Bone marrow (tissue), 2 donors: ENCODE measurements around the gene HDAC10.
A peak's percentile ranks its signal among the peaks of the same experiment; 100 is the strongest.
"Not testable (repeated sequence)": the region's sequence is repeated elsewhere in the genome, so short reads cannot be mapped to it uniquely, and the experiment has no call there.

ENCODE experiments used
- DNase-seq, 2 donors: peaks; one replicate each; lab custom pipeline; 2025; lab: John Stamatoyannopoulos, UW

Gene HDAC10

DNA sequence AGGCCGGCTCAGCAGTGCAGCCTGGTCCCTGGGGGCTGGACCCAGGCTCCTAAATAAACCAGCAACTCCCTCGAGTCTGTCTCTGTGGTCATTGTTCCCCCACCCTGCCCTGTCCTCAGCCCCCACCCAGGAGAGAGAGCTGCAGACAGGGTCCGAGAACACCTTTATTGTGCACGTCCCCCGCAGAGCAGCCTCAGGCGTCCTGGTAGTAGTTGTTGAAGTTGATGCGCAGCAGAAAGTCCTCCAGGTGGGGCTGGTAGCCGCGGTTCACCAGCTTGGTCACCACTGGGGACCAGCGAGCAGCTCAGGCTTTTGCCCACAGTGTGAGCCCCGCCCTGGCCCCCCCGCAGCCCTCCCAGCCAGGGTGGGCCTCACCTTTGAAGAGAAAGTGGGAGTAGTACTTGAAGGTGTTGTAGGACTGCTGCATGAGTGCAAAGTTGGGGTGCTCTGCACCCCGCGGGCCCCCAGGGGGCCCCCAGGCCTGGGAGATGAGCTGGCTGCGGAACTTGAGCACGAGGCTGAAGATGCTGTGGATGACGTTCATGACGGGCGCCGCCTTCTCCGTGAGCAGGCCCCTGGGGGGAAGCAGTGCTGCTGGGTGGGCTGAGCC lies 33.4 kb downstream of the HDAC10 start:
- DNase-seq = no peak

DNA sequence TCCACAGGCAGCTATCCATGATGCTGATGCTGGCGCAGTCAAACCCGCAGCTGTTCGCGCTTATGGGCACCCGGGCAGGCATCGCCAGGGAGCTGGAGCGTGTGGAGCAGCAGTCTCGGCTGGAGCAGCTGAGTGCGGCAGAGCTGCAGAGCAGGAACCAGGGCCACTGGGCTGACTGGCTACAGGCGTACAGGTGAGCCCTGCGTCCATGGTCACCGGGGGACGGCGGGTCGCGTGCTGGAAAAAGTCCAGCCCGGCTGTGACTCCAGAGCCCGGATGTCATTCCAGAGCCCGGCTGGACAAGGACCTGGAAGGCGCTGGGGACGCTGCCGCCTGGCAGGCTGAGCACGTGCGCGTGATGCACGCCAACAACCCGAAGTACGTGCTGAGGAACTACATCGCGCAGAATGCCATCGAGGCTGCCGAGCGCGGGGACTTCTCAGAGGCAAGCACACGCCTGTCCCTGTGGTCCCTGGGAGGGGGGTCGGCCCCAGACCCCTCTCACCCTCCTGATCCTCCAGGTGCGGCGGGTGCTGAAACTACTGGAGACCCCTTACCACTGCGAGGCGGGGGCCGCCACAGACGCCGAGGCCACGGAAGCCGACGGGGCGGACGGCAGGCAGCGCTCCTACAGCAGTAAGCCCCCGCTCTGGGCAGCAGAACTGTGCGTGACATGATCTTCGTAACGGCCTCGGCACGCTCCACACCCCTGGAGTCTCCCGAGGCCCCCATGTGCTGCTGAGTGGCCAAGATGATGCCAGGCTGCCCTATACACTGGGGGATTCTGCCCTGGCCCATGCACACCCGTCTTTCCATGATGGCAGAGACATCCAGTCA lies 34.2 kb downstream of the HDAC10 start:
- no peak for DNase-seq

GRCh38 chr22:50216055-50216683 lies 34.9 kb downstream of the HDAC10 start:
- no peak for DNase-seq

DNA sequence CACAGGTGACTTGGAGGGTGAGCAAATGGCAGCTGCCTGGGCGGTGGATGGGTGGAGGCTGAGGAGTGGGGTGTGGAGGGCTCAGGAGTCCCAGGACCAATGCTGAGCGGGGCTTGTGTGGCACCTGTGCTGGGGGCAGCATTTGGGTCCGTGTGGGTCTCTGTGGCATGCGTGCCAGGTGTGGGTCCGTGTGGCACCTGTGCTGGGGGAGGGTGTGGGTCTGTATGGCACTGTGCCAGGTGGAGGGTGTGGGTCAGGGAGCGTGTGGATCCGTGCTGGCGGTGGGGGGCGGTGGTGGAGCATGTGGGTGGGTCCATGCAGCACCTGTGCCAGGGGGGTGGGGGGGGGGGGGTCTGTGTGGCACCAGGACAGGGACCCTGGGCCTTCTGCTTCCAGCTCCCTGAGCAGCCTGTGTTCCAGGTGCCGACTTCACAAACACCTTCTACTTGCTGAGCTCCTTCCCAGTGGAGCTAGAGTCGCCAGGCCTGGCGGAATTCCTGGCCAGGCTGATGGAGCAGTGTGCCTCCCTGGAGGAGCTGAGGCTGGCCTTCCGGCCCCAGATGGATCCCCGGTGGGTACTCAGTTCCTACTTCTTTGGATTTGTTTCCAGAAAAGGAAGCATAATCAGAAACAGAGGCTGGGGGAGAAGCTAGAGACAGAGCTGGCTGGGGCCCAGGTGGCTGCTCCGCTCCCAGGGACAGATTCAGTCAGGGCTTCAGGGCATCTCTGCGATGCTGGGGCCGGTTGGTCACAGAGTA lies 35.6 kb downstream of the HDAC10 start:
- DNase-seq = no peak

DNA sequence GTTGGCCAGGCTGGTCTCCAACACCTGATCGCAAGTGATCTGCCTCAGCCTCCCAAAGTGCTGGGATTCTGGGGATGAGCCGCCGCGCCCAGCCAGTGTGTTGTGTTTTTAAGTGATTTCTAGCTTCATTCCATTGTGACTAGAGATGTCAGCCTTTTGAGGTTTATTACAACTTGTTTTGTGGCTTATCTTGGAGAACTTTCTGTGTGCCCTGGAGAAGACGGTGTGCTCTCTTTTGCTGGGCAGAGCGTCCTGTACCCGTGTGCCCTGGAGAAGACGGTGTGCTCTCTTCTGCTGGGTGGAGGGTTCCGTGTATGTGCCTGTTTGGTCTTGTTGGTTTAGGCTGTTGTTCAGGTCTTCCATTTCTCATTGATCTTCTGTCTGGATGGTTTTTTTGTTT lies 37.8 kb downstream of the HDAC10 start:
- DNase-seq = no peak

DNA sequence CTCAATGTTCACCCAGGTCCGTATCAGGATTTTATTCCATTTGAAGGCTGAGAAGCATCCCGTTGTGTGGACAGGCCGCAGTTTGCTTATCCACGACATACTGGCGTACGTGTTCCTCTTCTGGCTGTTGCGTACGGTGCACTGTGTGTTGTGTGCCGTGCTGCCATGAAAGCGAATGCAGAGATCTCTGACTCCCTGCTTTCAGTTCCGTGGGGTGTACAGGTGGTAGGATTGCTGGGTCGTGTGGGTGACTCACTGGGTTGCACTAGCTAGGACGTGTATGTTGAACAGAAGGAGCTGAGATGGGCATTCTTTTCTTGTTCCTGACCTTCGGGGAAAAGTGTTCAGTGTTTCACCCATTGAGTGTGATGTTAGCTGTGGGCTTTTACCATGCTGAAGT lies 39.9 kb downstream of the HDAC10 start:
- DNase-seq = no peak

- DNase-seq = no peak
These were observed 40.5 kb downstream of the HDAC10 start for GRCh38 chr22:50210378-50211139.

GRCh38 chr22:50209893-50210292 lies 41.2 kb downstream of the HDAC10 start:
- DNase-seq = peak in 1 of 2 donors; percentile 27

- DNase-seq = no peak
These were observed 41.8 kb downstream of the HDAC10 start for GRCh38 chr22:50208939-50209892.

- no peak for DNase-seq
These were observed 42.6 kb downstream of the HDAC10 start for GRCh38 chr22:50208430-50208938.

GRCh38 chr22:50207383-50208140 lies 43.5 kb downstream of the HDAC10 start:
- DNase-seq = no peak

DNA sequence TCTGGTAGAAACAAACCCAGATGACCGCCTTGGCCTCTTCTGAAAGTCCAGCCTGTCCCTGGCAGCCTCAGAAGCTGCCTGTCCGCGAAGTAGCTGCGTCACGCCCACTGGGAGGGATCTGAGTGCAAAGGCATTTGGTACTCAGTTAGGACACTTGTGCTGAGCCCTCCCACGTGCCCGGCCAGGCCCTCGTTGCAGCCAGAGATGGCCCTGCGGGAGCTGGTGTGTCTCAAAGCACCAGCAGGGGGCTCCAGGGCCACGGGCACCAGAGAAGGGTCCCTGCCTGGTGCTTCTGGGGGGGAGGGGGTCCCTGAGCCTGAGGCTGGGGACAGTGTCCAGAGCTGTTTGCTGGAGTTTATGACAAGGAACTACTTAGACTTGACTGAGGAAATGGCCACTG lies 44.5 kb downstream of the HDAC10 start:
- no peak for DNase-seq

DNA sequence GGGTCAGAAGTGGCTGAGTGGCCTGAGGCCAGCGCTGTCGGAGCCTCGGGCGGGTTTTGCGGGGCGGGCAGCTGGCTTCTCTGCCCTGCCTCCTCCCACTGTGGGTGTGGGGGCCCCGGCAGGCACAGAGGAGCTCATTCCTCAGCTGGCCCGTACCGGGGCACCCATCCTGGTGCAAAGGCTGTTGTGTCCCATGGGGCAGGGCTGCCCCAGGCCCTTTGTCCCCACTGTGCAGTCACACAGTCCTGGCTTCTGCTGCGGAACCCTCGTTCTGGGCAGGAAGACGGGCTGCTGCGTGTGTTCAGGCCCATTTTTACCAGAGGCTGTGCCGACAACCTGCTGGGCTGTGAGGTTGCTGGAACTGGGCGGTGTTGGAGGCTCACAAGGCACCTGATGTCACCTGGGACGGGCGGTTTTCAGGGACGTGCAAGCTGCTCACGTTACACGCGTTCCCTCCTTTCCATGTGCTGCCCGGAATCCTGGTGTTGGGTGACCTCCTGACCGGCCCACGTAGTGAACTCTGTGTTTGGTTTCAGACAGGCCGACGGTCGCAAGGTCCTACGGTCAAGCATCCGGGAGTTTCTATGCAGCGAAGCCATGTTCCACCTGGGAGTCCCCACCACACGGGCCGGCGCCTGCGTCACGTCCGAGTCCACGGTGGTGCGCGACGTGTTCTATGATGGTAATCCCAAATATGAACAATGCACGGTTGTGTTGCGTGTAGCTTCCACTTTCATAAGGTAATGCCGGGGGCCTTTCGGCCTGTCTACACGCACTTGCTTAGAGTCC lies 45.1 kb downstream of the HDAC10 start:
- DNase-seq = no peak

DNA sequence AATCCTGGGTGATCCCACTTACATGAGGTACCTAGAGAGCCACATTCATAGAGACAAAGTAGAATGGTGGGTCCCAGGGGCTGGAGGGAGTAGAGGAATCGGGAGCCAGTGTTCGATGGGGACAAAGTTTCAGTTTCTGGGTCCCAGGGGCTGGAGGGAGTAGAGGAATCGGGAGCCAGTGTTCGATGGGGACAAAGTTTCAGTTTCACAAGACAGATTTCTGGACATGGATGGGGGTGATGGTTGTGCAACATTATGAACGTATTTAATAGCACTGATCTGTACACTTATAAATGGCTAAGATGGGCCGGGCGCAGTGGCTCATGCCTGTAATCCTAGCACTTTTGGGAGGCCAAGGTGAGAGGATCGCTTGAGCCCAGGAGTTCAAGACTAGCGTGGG lies 46.1 kb downstream of the HDAC10 start:
- DNase-seq = not testable (repeated sequence)

GRCh38 chr22:50204571-50204970 lies 46.5 kb downstream of the HDAC10 start:
- no peak for DNase-seq

DNA sequence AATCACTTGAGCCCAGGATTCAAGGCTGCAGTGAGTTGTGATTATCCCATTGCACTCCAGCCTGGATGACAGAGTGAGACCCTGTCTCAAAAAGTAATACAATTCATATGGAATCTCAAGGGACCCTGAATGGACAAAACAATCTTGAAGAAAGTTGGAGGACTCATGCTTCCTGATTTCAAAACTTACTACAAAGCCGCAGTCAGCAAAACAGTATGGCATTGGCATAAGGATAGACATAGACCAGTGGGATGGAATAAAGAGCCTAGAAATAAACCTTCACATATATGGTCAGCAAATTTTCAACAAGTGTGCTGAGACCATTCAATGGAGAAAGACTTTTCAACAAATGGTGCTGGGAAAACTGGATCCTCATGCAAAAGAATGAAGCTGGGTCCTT lies 47.8 kb downstream of the HDAC10 start:
- DNase-seq = no peak

- DNase-seq = no peak
These were observed 48.9 kb downstream of the HDAC10 start for GRCh38 chr22:50202130-50202666.
